H9 (cell line): Measurements from ENCODE around the gene LPP. TPM values are rescaled to one million over a fixed set of nuclear protein-coding genes. Genes with fewer than 3 reads are reported as not detected.

Experiments
- DNase-seq: peaks from one replicate; pipeline ENCODE4 v3.0.0-alpha.2; 2017
- H2AFZ ChIP-seq: one replicate; pipeline ENCODE4 v1.6.1; 2013; ENCODE audit warnings: mild to moderate bottlenecking, low read length, control low read depth, moderate library complexity
- H2AK5ac ChIP-seq: 2 replicates; pipeline ENCODE4 v1.6.1; 2013; ENCODE audit warnings: low read length, control low read depth, mixed read lengths; ENCODE audit not compliant: insufficient read length
- H2BK120ac ChIP-seq: one replicate; pipeline ENCODE4 v1.6.1; 2013; ENCODE audit warnings: low read depth, mild to moderate bottlenecking, low read length, control low read depth, inconsistent platforms; ENCODE audit not compliant: poor library complexity, severe bottlenecking
- H2BK12ac ChIP-seq: 2 replicates; pipeline ENCODE4 v1.6.1; 2013; ENCODE audit warnings: low read length, control low read depth, mixed read lengths, low read depth; ENCODE audit not compliant: insufficient read length
- H2BK15ac ChIP-seq: 2 replicates; pipeline ENCODE4 v1.6.1; 2013; ENCODE audit warnings: low read depth, low read length, control low read depth
- H2BK20ac ChIP-seq: one replicate; pipeline ENCODE4 v1.6.1; 2013; ENCODE audit warnings: low read depth, mild to moderate bottlenecking, low read length, control low read depth, inconsistent platforms; ENCODE audit not compliant: poor library complexity, severe bottlenecking
- H2BK5ac ChIP-seq: 2 replicates; pipeline ENCODE4 v1.6.1; 2013; ENCODE audit warnings: low read length, control low read depth, mixed read lengths; ENCODE audit not compliant: insufficient read length
- H3K14ac ChIP-seq: 2 replicates; pipeline ENCODE4 v1.6.1; 2013; ENCODE audit warnings: low read length, control low read depth; ENCODE audit not compliant: insufficient read depth
- H3K18ac ChIP-seq: 2 replicates; pipeline ENCODE4 v1.6.1; 2013; ENCODE audit warnings: low read depth, mild to moderate bottlenecking, mixed read lengths, low read length, control low read depth; ENCODE audit not compliant: insufficient read length
- H3K23ac ChIP-seq: 2 replicates; pipeline ENCODE4 v1.6.1; 2013; ENCODE audit warnings: low read length, control low read depth, mixed read lengths, low read depth; ENCODE audit not compliant: insufficient read length
- H3K23me2 ChIP-seq: 2 replicates; pipeline ENCODE4 v1.6.1; 2013; ENCODE audit warnings: low read depth, mild to moderate bottlenecking, mixed read lengths, low read length, control low read depth; ENCODE audit not compliant: insufficient read length, poor library complexity, severe bottlenecking
- H3K27ac ChIP-seq: 2 replicates; pipeline ENCODE4 v1.5.1; 2013; ENCODE audit warnings: low read length, control low read depth, mixed read lengths, low read depth; ENCODE audit not compliant: insufficient read length
- H3K27me3 ChIP-seq: 2 replicates; pipeline ENCODE4 v1.6.1; 2013; ENCODE audit warnings: low read length, control low read depth, inconsistent platforms; ENCODE audit not compliant: insufficient read depth
- H3K4ac ChIP-seq: 2 replicates; pipeline ENCODE4 v1.6.1; 2013; ENCODE audit warnings: low read depth, mild to moderate bottlenecking, control low read depth, inconsistent platforms, low read length, moderate library complexity
- H3K4me1 ChIP-seq: 2 replicates; pipeline ENCODE4 v1.6.1; 2013; ENCODE audit warnings: low read length, control low read depth, inconsistent platforms; ENCODE audit not compliant: insufficient read depth
- H3K4me2 ChIP-seq: 2 replicates; pipeline ENCODE4 v1.6.1; 2013; ENCODE audit warnings: low read length, control low read depth, mixed read lengths; ENCODE audit not compliant: insufficient read length, insufficient read depth
- H3K56ac ChIP-seq: 2 replicates; pipeline ENCODE4 v1.6.1; 2013; ENCODE audit warnings: low read depth, mild to moderate bottlenecking, mixed read lengths, low read length, control low read depth; ENCODE audit not compliant: insufficient read length
- H3K79me1 ChIP-seq: 2 replicates; pipeline ENCODE4 v1.6.1; 2013; ENCODE audit warnings: low read depth, mild to moderate bottlenecking, moderate library complexity, low read length, control low read depth, inconsistent platforms; ENCODE audit not compliant: insufficient read depth, poor library complexity, severe bottlenecking
- H3K79me2 ChIP-seq: 2 replicates; pipeline ENCODE4 v1.6.1; 2013; ENCODE audit warnings: low read length, control low read depth, inconsistent platforms; ENCODE audit not compliant: insufficient read depth
- H3K9ac ChIP-seq: 2 replicates; pipeline ENCODE4 v1.6.1; 2013; ENCODE audit warnings: low read length, control low read depth, mixed read lengths; ENCODE audit not compliant: insufficient read length; ENCODE audit errors: extremely low read depth
- H3K9me3 ChIP-seq: one replicate; pipeline ENCODE4 v1.6.1; 2013; ENCODE audit warnings: low read depth, low read length, inconsistent platforms; ENCODE audit not compliant: control insufficient read depth
- H3T11ph ChIP-seq: one replicate; pipeline ENCODE4 v1.6.1; 2013; ENCODE audit warnings: mild to moderate bottlenecking, low read length, control low read depth, inconsistent platforms
- H4K20me1 ChIP-seq: one replicate; pipeline ENCODE4 v1.6.1; 2013; ENCODE audit not compliant: control insufficient read depth, insufficient read length, insufficient read depth
- H4K5ac ChIP-seq: 2 replicates; pipeline ENCODE4 v1.6.1; 2013; ENCODE audit warnings: low read depth, mild to moderate bottlenecking, mixed read lengths, low read length, control low read depth; ENCODE audit not compliant: insufficient read length
- H4K8ac ChIP-seq: replicated peaks from 2 replicates; pipeline ENCODE4 v1.6.1; 2013; ENCODE audit warnings: low read length, control low read depth, mixed read lengths, low read depth; ENCODE audit not compliant: insufficient read length
- H4K91ac ChIP-seq: 2 replicates; pipeline ENCODE4 v1.6.1; 2013; ENCODE audit warnings: low read depth, mild to moderate bottlenecking, moderate library complexity, mixed read lengths, low read length, control low read depth; ENCODE audit not compliant: insufficient read length
- H3K27ac Mint-ChIP-seq, 3 experiments: 2 replicates in 2 of 3; 3 replicates in 1 of 3; pipeline ENCODE4 v1.8.0; 2020 to 2021; ENCODE audit warnings: mixed read lengths in 3 of 3, mild to moderate bottlenecking in 1 of 3, moderate library complexity in 1 of 3
- H3K27me3 Mint-ChIP-seq: 2 replicates; pipeline ENCODE4 v1.8.0; 2021; ENCODE audit warnings: low read depth, mild to moderate bottlenecking, moderate library complexity, mixed read lengths
- H3K36me3 Mint-ChIP-seq, 3 experiments: 2 replicates in 2 of 3; 3 replicates in 1 of 3; pipeline ENCODE4 v1.8.0; 2020 to 2021; ENCODE audit warnings: low read depth in 3 of 3, mixed read lengths in 3 of 3; ENCODE audit not compliant: insufficient read depth in 1 of 3
- H3K4me1 Mint-ChIP-seq, 2 experiments: 2 replicates each; pipeline ENCODE4 v1.8.0; 2020; ENCODE audit warnings: mixed read lengths in 2 of 2
- H3K4me3 Mint-ChIP-seq, 2 experiments: 2 replicates in 1 of 2; 3 replicates in 1 of 2; pipeline ENCODE4 v1.8.0; 2020 to 2021; ENCODE audit warnings: mild to moderate bottlenecking in 2 of 2, mixed read lengths in 2 of 2, moderate library complexity in 1 of 2
- H3K9me3 Mint-ChIP-seq, 2 experiments: 2 replicates in 1 of 2; 3 replicates in 1 of 2; pipeline ENCODE4 v1.8.0; 2020; ENCODE audit warnings: mild to moderate bottlenecking in 2 of 2, mixed read lengths in 2 of 2, moderate library complexity in 1 of 2
- WGBS: extraction: QIAGEN DNeasy Blood & Tissue Kit; methylation state at CpG from one replicate; pipeline ENCODE4 v1.1.7; 2013; ENCODE audit warnings: missing lambda C conversion rate, low lambda C conversion rate, mixed read lengths; ENCODE audit not compliant: insufficient read length; ENCODE audit errors: extremely low coverage; 5-methylcytosine and 5-hydroxymethylcytosine counted together
- total RNA-seq: library from RNA; stranded (reverse); gene quantifications from 2 replicates; pipeline ENCODE4 v1.2.1, GENCODE V29; 2021
- TF ChIP-seq, protein P1 (sequence below): fragments of 200-600 bp; sonication (generic); conservative IDR thresholded peaks from 3 replicates; pipeline ENCODE4 v1.8.0; 2021; ENCODE audit warnings: antibody characterized with exemption, mild to moderate bottlenecking

The LPP gene
- total RNA-seq, 1 experiment from 2014 or later: 64.6 TPM

DNA sequence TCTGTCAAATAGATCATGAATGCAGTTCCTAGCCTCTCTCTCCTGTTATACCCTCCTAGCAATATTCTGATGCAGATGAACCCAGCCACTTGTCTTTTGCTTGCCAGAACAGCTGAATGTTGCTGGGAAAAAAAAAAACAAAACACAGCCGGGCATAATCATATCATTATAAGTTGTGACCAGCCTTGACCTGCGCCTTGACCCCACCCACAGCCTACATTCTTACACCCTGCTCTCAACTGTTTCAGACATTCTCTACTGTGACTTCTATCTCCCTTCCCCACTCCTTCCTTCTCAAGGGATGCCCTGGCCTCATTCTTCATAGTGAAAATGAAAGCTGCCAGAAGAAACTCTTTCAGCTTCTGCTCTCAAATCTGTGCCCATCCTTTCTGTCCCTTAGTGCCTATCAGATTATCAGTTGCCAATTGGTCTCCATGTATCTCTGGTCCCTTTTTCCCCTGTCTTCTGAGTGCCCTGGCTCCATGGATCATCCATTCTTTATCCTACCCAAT lies 628.7 kb downstream of the LPP start:
- H3K9me3 ChIP-seq: no peaks in the 10 kb centered on the region
- H3K27ac ChIP-seq: no peak overlapping the region
- H4K5ac ChIP-seq: no peak overlapping the region
- no peaks in the 10 kb centered on the region for H4K20me1 ChIP-seq
- no peak overlapping the region for H3K4me3 Mint-ChIP-seq
- no peak for DNase-seq
- no peaks in the 10 kb centered on the region; a peak in 1 of 5 replicates for H3K9me3 Mint-ChIP-seq
- H3K4me1 ChIP-seq: no peaks in the 10 kb centered on the region
- H2BK12ac ChIP-seq: no peak overlapping the region
- H4K91ac ChIP-seq: no peak overlapping the region
- H3K4ac ChIP-seq: no peak overlapping the region
- H2BK120ac ChIP-seq: no peak overlapping the region
- peaks cover 0 to 2% (median 0%) of the 10 kb centered on the region in 3 experiments; a peak in 2 of 7 replicates for H3K36me3 Mint-ChIP-seq
- H2BK5ac ChIP-seq: no peak overlapping the region
- H3K14ac ChIP-seq: no peak overlapping the region
- no peaks in the 10 kb centered on the region for H3K27me3 Mint-ChIP-seq
- H3K4me2 ChIP-seq: no peak overlapping the region
- no peaks in the 10 kb centered on the region for H3K79me2 ChIP-seq
- WGBS: no CpG with 5 or more reads among the region's 2 CpGs
- H3K79me1 ChIP-seq: no peaks in the 10 kb centered on the region
- no peak overlapping the region for H2AK5ac ChIP-seq
- H3K18ac ChIP-seq: no peak overlapping the region
- no peak overlapping the region for H3K27ac Mint-ChIP-seq
- H2BK15ac ChIP-seq: no peak overlapping the region
- H2AFZ ChIP-seq: no peak overlapping the region
- peaks cover 4 to 5% of the 10 kb centered on the region in 2 experiments; a peak in 1 of 4 replicates for H3K4me1 Mint-ChIP-seq
- H3K27me3 ChIP-seq: no peaks in the 10 kb centered on the region
- no peak overlapping the region for H2BK20ac ChIP-seq
- H3K23ac ChIP-seq: no peak overlapping the region
- no peak overlapping the region for H3K56ac ChIP-seq
- H3T11ph ChIP-seq: no peak overlapping the region
- TF ChIP-seq, protein P1, sequence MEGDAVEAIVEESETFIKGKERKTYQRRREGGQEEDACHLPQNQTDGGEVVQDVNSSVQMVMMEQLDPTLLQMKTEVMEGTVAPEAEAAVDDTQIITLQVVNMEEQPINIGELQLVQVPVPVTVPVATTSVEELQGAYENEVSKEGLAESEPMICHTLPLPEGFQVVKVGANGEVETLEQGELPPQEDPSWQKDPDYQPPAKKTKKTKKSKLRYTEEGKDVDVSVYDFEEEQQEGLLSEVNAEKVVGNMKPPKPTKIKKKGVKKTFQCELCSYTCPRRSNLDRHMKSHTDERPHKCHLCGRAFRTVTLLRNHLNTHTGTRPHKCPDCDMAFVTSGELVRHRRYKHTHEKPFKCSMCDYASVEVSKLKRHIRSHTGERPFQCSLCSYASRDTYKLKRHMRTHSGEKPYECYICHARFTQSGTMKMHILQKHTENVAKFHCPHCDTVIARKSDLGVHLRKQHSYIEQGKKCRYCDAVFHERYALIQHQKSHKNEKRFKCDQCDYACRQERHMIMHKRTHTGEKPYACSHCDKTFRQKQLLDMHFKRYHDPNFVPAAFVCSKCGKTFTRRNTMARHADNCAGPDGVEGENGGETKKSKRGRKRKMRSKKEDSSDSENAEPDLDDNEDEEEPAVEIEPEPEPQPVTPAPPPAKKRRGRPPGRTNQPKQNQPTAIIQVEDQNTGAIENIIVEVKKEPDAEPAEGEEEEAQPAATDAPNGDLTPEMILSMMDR: no peak
- H3K9ac ChIP-seq: no peak overlapping the region
- no peaks in the 10 kb centered on the region for H3K23me2 ChIP-seq
- H4K8ac ChIP-seq: no peak overlapping the region
